Pancreas (tissue), 10 donors: ENCODE measurements around the gene LDLRAD4. TPM values are rescaled to one million over a fixed set of nuclear protein-coding genes. Genes with fewer than 3 reads are reported as not detected.
A peak's percentile ranks its signal among the peaks of the same experiment; 100 is the strongest.

Source experiments
- ATAC-seq, 4 donors: fragments of 200-7000 bp; cut with Tn5 transposase; one replicate each; pipeline versions ENCODE4 v1.8.0 to v1.9.1; 2020; ENCODE audit warnings: mild to moderate bottlenecking in 4 of 4, moderate library complexity in 4 of 4
- DNase-seq, 6 donors: peaks; one replicate each; pipeline ENCODE4 v3.0.0-alpha.2; 2020
- FAIRE-seq: peaks from 2 replicates; lab custom pipeline; 2012; peaks lifted over from hg19 to GRCh38; lab: Jason Lieb, UNC
- H3K27ac ChIP-seq, 4 donors: fragments of 200-600 bp; sonication (generic); 1 replicate in 3 of 4; 2 replicates in 1 of 4; pipeline versions ENCODE4 v1.5.0 to v1.8.0; 2020
- H3K27me3 ChIP-seq, 4 donors: fragments of 200-600 bp; one replicate each; pipeline ENCODE4 v1.8.0; 2021
- H3K36me3 ChIP-seq, 3 donors: fragments of 200-600 bp; sonication (generic) in 1 of 3; one replicate each; pipeline versions ENCODE4 v1.5.0 to v1.8.0; 2020 to 2021
- H3K4me1 ChIP-seq, 3 donors: fragments of 200-600 bp; one replicate each; pipeline ENCODE4 v1.8.0; 2021
- H3K4me3 ChIP-seq, 4 donors: fragments of 200-600 bp; sonication (generic) in 2 of 4; one replicate each; pipeline versions ENCODE4 v1.5.0 to v1.8.0; 2020 to 2021
- H3K9me3 ChIP-seq, 4 donors: fragments of 200-600 bp; one replicate each; pipeline ENCODE4 v1.8.0; 2021
- WGBS, 2 donors: extraction: QIAGEN DNeasy Blood & Tissue Kit; methylation state at CpG; one replicate each; pipeline ENCODE4 v1.1.7; 2013; 5-methylcytosine and 5-hydroxymethylcytosine counted together
- intact Hi-C, 3 donors: fragments of 100-400 bp; cut with DNase I; formaldehyde crosslinking; loops; one replicate each; pipeline versions ENCODE4 v1.11.1 to v1.14.2; 2022
- polyA plus RNA-seq, 2 donors: library from polyadenylated mRNA; stranded (reverse); fragments of 200-250 nt; gene quantifications; one replicate each; pipeline ENCODE4 v1.2.3, GENCODE V29; 2013
- total RNA-seq, 6 donors: library from RNA; stranded (reverse); fragmentation: NEBNext Ultra II Directional in 4 of 6; extraction: Animal tissue kit (Norgen Biotek cat#: 25700) in 4 of 6; gene quantifications; one replicate each; pipeline versions ENCODE4 v1.2.1 to v1.2.4, GENCODE V29; 2021 to 2023
- TF ChIP-seq, protein P1 (sequence below), 4 donors: fragments of 200-600 bp; sonication (generic) in 3 of 4; IDR thresholded peaks; one replicate each; pipeline versions ENCODE4 v1.5.0 to v1.8.0; 2021; ENCODE audit warnings: antibody characterized with exemption in 4 of 4
- donor health status: healthy with polysubstance abuse.
- donor health status: DM: no; HTN: no; CAD: no; lungs with moderate emphysema.
- donor health status: DM: no; HTN: no; CAD: no.
- donor health status: control.
- donor health status: control.
- donor health status: Bipolar disorder and iron deficiency.
- donor health status: DM: yes; HTN: yes; CAD: no.
- donor health status: DM: no; HTN: no; CAD: no.
- donor health status: DM: no; HTN: no; CAD: no.
- donor health status: DM: yes; HTN: yes; CAD: no.

Gene LDLRAD4
- total and polyA plus RNA-seq, 8 donors: 2.5 to 21.8 (median 5.7) TPM

DNA sequence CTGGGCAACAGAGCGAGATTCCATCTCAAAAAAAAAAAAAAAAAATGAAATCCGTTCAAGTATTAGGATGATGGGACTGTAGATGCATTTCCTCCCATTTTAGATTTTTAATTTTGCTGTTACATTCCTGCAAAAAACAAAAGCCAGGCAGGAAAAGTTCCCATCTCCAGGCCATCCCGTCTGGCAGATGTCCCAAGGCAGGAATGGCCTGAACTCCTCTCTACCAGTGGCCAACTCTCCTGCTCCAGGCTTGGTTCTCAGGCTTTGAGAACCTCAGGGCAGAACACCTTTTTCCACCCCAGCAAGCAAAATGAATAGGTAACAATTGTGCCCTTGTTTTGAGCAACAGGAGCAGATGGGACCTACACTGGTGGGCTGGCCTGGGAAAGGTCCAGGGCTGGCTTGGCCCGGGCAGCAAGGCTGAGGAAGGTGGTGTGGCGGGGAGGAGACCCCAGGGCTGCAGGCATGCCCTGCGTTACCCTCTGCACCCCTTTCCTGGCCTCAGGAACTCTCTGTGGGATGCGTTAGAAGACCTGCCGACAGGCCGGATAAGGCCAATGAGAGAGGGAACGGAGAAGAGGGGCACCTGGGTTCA is 421.8 kb downstream of the LDLRAD4 start:
- Histone ChIP-seq H3K4me1 (no peaks in the 10 kb centered on the region), H3K9me3 (no peaks in the 10 kb centered on the region), H3K27ac (no peak overlapping the region), H3K36me3 (no peaks in the 10 kb centered on the region), H3K4me3 (no peak overlapping the region), H3K27me3 (no peaks in the 10 kb centered on the region)
- intact Hi-C loops: no loop called here
- TF ChIP-seq, protein P1, sequence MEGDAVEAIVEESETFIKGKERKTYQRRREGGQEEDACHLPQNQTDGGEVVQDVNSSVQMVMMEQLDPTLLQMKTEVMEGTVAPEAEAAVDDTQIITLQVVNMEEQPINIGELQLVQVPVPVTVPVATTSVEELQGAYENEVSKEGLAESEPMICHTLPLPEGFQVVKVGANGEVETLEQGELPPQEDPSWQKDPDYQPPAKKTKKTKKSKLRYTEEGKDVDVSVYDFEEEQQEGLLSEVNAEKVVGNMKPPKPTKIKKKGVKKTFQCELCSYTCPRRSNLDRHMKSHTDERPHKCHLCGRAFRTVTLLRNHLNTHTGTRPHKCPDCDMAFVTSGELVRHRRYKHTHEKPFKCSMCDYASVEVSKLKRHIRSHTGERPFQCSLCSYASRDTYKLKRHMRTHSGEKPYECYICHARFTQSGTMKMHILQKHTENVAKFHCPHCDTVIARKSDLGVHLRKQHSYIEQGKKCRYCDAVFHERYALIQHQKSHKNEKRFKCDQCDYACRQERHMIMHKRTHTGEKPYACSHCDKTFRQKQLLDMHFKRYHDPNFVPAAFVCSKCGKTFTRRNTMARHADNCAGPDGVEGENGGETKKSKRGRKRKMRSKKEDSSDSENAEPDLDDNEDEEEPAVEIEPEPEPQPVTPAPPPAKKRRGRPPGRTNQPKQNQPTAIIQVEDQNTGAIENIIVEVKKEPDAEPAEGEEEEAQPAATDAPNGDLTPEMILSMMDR (IDR thresholded peaks at IDR 0.05): no peak
- FAIRE-seq (no peak), DNase-seq (no peak), ATAC-seq (no peak)
- 78 to 82% methylated on average over 10 of the region's 10 CpGs for WGBS, 2 donors

DNA sequence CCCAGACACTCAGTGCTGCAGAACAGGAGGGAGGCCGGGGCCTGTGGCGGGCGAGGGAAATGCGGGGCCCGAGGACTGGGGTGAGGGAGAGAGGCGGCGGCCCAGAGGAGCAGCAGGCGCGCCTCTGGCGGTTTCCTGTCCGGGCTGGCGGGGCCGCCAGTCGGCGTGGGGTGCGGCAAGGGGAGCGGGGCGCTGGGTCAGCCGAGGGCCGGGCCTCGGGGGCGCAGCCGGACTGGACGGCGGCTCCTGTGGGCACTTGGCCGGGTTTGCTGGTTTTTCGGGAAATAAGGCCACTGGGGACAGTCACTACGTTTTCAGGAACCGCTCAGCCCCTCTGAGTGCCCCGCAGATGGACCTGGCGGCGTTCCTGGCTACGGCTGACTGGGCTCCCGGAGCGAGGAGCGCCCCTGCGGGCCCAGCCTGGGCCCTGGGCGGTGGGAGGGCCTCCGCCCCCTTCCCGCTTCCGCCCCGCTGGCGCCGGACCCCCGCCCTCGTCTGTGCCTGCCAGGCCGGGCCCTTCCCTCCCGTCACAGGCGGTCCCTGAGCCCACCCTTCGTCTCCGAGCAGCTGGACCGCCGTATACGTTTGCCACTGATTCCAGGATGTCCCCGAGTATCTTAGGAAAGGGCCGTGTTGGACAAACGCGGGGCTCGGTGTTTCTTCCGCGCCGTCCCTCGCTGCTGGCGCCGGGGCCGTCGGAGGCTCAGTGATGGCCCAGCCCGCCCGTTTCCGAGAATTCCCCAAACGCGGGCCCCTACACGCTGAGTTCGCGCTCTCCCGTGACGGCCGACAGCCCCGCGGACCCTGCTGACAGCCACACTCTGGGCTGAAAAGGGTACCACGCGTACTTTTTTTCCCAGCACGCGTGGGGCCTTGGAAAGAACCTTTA is 423.2 kb downstream of the LDLRAD4 start:
- Histone ChIP-seq H3K4me3 (peak overlapping the region in 3 of 4 donors; percentile 1 to 41 (median 4)), H3K27ac (peak overlapping the region in 2 of 4 donors; percentile 4 to 7), H3K27me3 (no peaks in the 10 kb centered on the region), H3K4me1 (no peaks in the 10 kb centered on the region), H3K9me3 (no peaks in the 10 kb centered on the region), H3K36me3 (no peaks in the 10 kb centered on the region)
- intact Hi-C loops: no loop called here
- DNase-seq (no peak), ATAC-seq (peak in 3 of 4 donors; percentile 44 to 73 (median 58)), FAIRE-seq (no peak)
- TF ChIP-seq, protein P1 (IDR thresholded peaks at IDR 0.05): no peak
- 30% methylated on average over 73 to 84 of the region's 84 CpGs for WGBS, 2 donors

DNA sequence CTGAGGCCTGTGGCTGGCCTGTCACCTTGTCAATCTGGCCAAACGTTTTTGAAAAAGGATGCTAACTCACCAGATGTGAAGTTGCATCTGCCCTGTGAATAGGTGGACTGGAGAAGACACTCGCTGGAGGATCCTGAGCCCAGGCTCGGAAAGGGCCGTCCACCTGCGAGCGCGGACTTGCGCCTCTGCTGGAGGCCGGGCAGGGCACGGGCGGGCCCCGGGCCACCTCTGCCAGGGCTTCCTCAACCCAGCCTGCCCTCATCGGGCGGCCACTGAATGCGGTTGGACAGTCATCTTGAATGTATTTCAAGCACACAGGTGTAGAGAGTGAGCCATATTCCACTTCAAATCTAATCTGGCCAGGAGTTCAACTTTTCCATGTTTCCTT is 423.9 kb downstream of the LDLRAD4 start:
- WGBS, 2 donors: 89 to 92% methylated on average over 15 of the region's 15 CpGs
- TF ChIP-seq, protein P1 (IDR thresholded peaks at IDR 0.05): no peak
- no peak for FAIRE-seq
- no peaks in the 10 kb centered on the region for H3K36me3 ChIP-seq
- no peaks in the 10 kb centered on the region for H3K4me1 ChIP-seq
- no peak overlapping the region for H3K27ac ChIP-seq
- no peak for ATAC-seq
- intact Hi-C loops: no loop called here
- H3K9me3 ChIP-seq: no peaks in the 10 kb centered on the region
- DNase-seq: no peak
- no peaks in the 10 kb centered on the region for H3K27me3 ChIP-seq
- no peak overlapping the region for H3K4me3 ChIP-seq

DNA sequence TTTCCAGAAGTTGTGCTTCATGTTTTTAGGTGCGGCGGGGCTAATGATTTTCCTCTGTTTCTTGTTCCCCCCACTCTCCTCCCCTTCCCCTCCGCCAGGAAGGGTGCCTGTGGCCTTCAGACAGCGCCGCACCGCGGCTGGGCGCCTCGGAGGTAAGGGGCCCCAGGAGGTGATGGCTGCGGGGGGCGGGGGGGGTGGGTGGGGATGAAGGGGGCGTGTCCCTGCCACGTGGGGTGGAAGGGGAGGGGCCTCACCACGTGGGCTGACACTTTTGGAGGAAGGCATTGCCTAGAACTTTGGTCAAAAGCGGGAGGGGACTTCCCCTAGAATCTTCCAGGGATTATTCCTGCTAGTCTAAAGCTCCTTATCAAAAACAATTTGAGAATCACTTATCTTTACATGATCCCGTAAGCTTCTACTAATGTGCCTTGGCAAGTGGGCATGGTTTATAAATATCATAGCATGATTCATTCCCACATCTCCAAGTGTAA is 424.7 kb downstream of the LDLRAD4 start:
- FAIRE-seq (no peak), DNase-seq (no peak), ATAC-seq (no peak)
- Histone ChIP-seq H3K4me1 (no peaks in the 10 kb centered on the region), H3K4me3 (no peak overlapping the region), H3K36me3 (no peaks in the 10 kb centered on the region), H3K27me3 (no peaks in the 10 kb centered on the region), H3K9me3 (no peaks in the 10 kb centered on the region), H3K27ac (no peak overlapping the region)
- intact Hi-C loops: no loop called here
- TF ChIP-seq, protein P1 (IDR thresholded peaks at IDR 0.05): no peak
- WGBS, 2 donors: 78 to 79% methylated on average over 16 of the region's 16 CpGs
